NCI-H1105 treated with DMSO at 0.1 percent for 48 hours (cell line): Measurements from ENCODE around the gene ANO10.
"Not testable (repeated sequence)": the region's sequence is repeated elsewhere in the genome, so short reads cannot be mapped to it uniquely, and the experiment has no call there.

ENCODE experiments used
- DNase-seq: peaks from one replicate; lab custom pipeline; 2025; lab: John Stamatoyannopoulos, UW

The ANO10 gene

GRCh38 chr3:43372007-43372740 is 249.6 kb downstream of the ANO10 start:
- no peak for DNase-seq

GRCh38 chr3:43371494-43371893 is 250.3 kb downstream of the ANO10 start:
- no peak for DNase-seq

- DNase-seq = no peak
Observed at GRCh38 chr3:43370293-43370980, 251.4 kb downstream of the ANO10 start.

GRCh38 chr3:43369404-43370292 is 252.2 kb downstream of the ANO10 start:
- DNase-seq = no peak

GRCh38 chr3:43366885-43367284 is 254.9 kb downstream of the ANO10 start:
- no peak for DNase-seq

- DNase-seq = no peak
Observed at GRCh38 chr3:43366481-43366880, 255.3 kb downstream of the ANO10 start.

- no peak for DNase-seq
Observed at GRCh38 chr3:43365601-43366305, 256.1 kb downstream of the ANO10 start.

- no peak for DNase-seq
Observed at GRCh38 chr3:43364926-43365325, 256.9 kb downstream of the ANO10 start.

GRCh38 chr3:43364494-43364893 is 257.3 kb downstream of the ANO10 start:
- no peak for DNase-seq

GRCh38 chr3:43363621-43364266 is 258.1 kb downstream of the ANO10 start:
- no peak for DNase-seq

- no peak for DNase-seq
Observed at GRCh38 chr3:43362961-43363360, 258.9 kb downstream of the ANO10 start.

- DNase-seq = no peak
Observed at GRCh38 chr3:43362183-43362582, 259.6 kb downstream of the ANO10 start.

GRCh38 chr3:43361077-43361476 is 260.7 kb downstream of the ANO10 start:
- no peak for DNase-seq

- DNase-seq = not testable (repeated sequence)
Observed at GRCh38 chr3:43356033-43356432, 265.8 kb downstream of the ANO10 start.

GRCh38 chr3:43353923-43354670 is 267.7 kb downstream of the ANO10 start:
- DNase-seq = no peak

GRCh38 chr3:43353393-43353792 is 268.4 kb downstream of the ANO10 start:
- no peak for DNase-seq

- no peak for DNase-seq
Observed at GRCh38 chr3:43349716-43350115, 272.1 kb downstream of the ANO10 start.

- no peak for DNase-seq
Observed at GRCh38 chr3:43348852-43349574, 272.8 kb downstream of the ANO10 start.

- DNase-seq = no peak
Observed at GRCh38 chr3:43348350-43348749, 273.5 kb downstream of the ANO10 start.

GRCh38 chr3:43347774-43348173 is 274.0 kb downstream of the ANO10 start:
- no peak for DNase-seq
